ENCODE data around the gene ACOX2. TPM values are rescaled to one million over a fixed set of nuclear protein-coding genes. Genes with fewer than 3 reads are reported as not detected.
A peak's percentile ranks its signal among the peaks of the same experiment; 100 is the strongest.
"Not testable (repeated sequence)": the region's sequence is repeated elsewhere in the genome, so short reads cannot be mapped to it uniquely, and the experiment has no call there.

ACOX2 gene
- polyA plus RNA-seq, 6 donors from 2014 or later: not detected

- Mint-ChIP-seq H3K27ac (peak overlapping the region in 1 of 6 donors; percentile 43), H3K4me1 (peaks cover 4 to 8% (median 7%) of the 10 kb centered on the region in 3 donors), H3K4me3 (no peak overlapping the region), H3K36me3 (no peaks in the 10 kb centered on the region), H3K9me3 (no peaks in the 10 kb centered on the region), H3K27me3 (peaks cover 0 to 5% (median 0%) of the 10 kb centered on the region in 3 donors)
- DNase-seq (no peak), ATAC-seq (ENCODE audit: low read depth in 2 of 2) (no peak)
Observed at GRCh38 chr3:58537412-58538301, 667 bp upstream of the ACOX2 start.

- H3K4me1 Mint-ChIP-seq: peaks cover 7 to 12% (median 9%) of the 10 kb centered on the region in 3 donors
- H3K27me3 Mint-ChIP-seq: peaks cover 0 to 5% (median 0%) of the 10 kb centered on the region in 3 donors
- no peak overlapping the region for H3K4me3 Mint-ChIP-seq
- ATAC-seq (ENCODE audit: low read depth in 2 of 2): no peak
- H3K36me3 Mint-ChIP-seq: no peaks in the 10 kb centered on the region
- H3K27ac Mint-ChIP-seq: peak overlapping the region in 2 of 6 donors; percentile 0 to 55
- no peak for DNase-seq
- no peaks in the 10 kb centered on the region for H3K9me3 Mint-ChIP-seq
Observed at GRCh38 chr3:58535531-58536500, 1.2 kb downstream of the ACOX2 start.

- ATAC-seq (ENCODE audit: low read depth in 2 of 2): no peak
- Mint-ChIP-seq H3K4me1 (peaks cover 7 to 12% (median 9%) of the 10 kb centered on the region in 3 donors), H3K36me3 (no peaks in the 10 kb centered on the region), H3K27me3 (peaks cover 0 to 5% (median 0%) of the 10 kb centered on the region in 3 donors), H3K4me3 (peak overlapping the region in 1 of 8 donors; percentile 54), H3K9me3 (no peaks in the 10 kb centered on the region), H3K27ac (peak overlapping the region in 1 of 6 donors; percentile 9)
- no peak for DNase-seq
Observed at GRCh38 chr3:58534592-58535494, 2.1 kb downstream of the ACOX2 start.

- H3K27me3 Mint-ChIP-seq: peaks cover 0 to 5% (median 0%) of the 10 kb centered on the region in 3 donors
- no peaks in the 10 kb centered on the region for H3K36me3 Mint-ChIP-seq
- ATAC-seq (ENCODE audit: low read depth in 2 of 2): peak; percentile 98 to 99
- DNase-seq: peak; percentile 79
- H3K4me1 Mint-ChIP-seq: peaks cover 7 to 12% (median 9%) of the 10 kb centered on the region in 3 donors
- H3K4me3 Mint-ChIP-seq: peak overlapping the region in 1 of 8 donors; percentile 74
- H3K9me3 Mint-ChIP-seq: no peaks in the 10 kb centered on the region
- H3K27ac Mint-ChIP-seq: peak overlapping the region in 3 of 6 donors; percentile 26 to 93 (median 53)
Observed at GRCh38 chr3:58532794-58533220, 4.2 kb downstream of the ACOX2 start.

GRCh38 chr3:58531956-58532355 lies 5.0 kb downstream of the ACOX2 start:
- Mint-ChIP-seq H3K9me3 (no peaks in the 10 kb centered on the region), H3K27ac (peak overlapping the region in 1 of 6 donors; percentile 93), H3K36me3 (peaks cover 0 to 1% of the 10 kb centered on the region in 2 donors), H3K27me3 (no peaks in the 10 kb centered on the region), H3K4me1 (peaks cover 7 to 12% (median 9%) of the 10 kb centered on the region in 3 donors), H3K4me3 (no peak overlapping the region)
- DNase-seq (no peak), ATAC-seq (ENCODE audit: low read depth in 2 of 2) (no peak)

- Mint-ChIP-seq H3K27ac (no peak overlapping the region), H3K4me1 (peaks cover 7 to 12% (median 9%) of the 10 kb centered on the region in 3 donors), H3K27me3 (no peaks in the 10 kb centered on the region), H3K4me3 (no peak overlapping the region), H3K36me3 (peaks cover 0 to 4% of the 10 kb centered on the region in 2 donors), H3K9me3 (no peaks in the 10 kb centered on the region)
- no peak for ATAC-seq (ENCODE audit: low read depth in 2 of 2)
- no peak for DNase-seq
Observed at GRCh38 chr3:58531555-58531954, 5.4 kb downstream of the ACOX2 start.

GRCh38 chr3:58530354-58530865 lies 6.6 kb downstream of the ACOX2 start:
- ATAC-seq (ENCODE audit: low read depth in 2 of 2): no peak
- no peak for DNase-seq
- peaks cover 7 to 12% (median 9%) of the 10 kb centered on the region in 3 donors for H3K4me1 Mint-ChIP-seq
- peaks cover 0 to 4% of the 10 kb centered on the region in 2 donors for H3K36me3 Mint-ChIP-seq
- no peaks in the 10 kb centered on the region for H3K27me3 Mint-ChIP-seq
- no peaks in the 10 kb centered on the region for H3K9me3 Mint-ChIP-seq
- H3K27ac Mint-ChIP-seq: no peak overlapping the region
- no peak overlapping the region for H3K4me3 Mint-ChIP-seq

- Mint-ChIP-seq H3K27me3 (no peaks in the 10 kb centered on the region), H3K9me3 (no peaks in the 10 kb centered on the region), H3K4me3 (no peak overlapping the region), H3K36me3 (peaks cover 0 to 4% of the 10 kb centered on the region in 2 donors), H3K4me1 (peaks cover 7 to 12% (median 9%) of the 10 kb centered on the region in 3 donors), H3K27ac (no peak overlapping the region)
- ATAC-seq (ENCODE audit: low read depth in 2 of 2): no peak
- DNase-seq: no peak
Observed at GRCh38 chr3:58529516-58530353, 7.3 kb downstream of the ACOX2 start.

GRCh38 chr3:58528629-58529028 lies 8.4 kb downstream of the ACOX2 start:
- no peaks in the 10 kb centered on the region for H3K27me3 Mint-ChIP-seq
- no peaks in the 10 kb centered on the region for H3K9me3 Mint-ChIP-seq
- H3K4me1 Mint-ChIP-seq: peaks cover 7 to 12% (median 9%) of the 10 kb centered on the region in 3 donors
- DNase-seq (no peak), ATAC-seq (ENCODE audit: low read depth in 2 of 2) (no peak)
- H3K27ac Mint-ChIP-seq: no peak overlapping the region
- no peak overlapping the region for H3K4me3 Mint-ChIP-seq
- H3K36me3 Mint-ChIP-seq: peaks cover 0 to 4% of the 10 kb centered on the region in 2 donors

- H3K27ac Mint-ChIP-seq; DNase-seq; H3K4me1 Mint-ChIP-seq; H3K4me3 Mint-ChIP-seq; H3K27me3 Mint-ChIP-seq; H3K9me3 Mint-ChIP-seq; H3K36me3 Mint-ChIP-seq; ATAC-seq (ENCODE audit: low read depth in 2 of 2): not testable (repeated sequence)
Observed at GRCh38 chr3:58527440-58527839, 9.6 kb downstream of the ACOX2 start.

GRCh38 chr3:58526515-58526957 lies 10.5 kb downstream of the ACOX2 start:
- DNase-seq (no peak), ATAC-seq (ENCODE audit: low read depth in 2 of 2) (no peak)
- Mint-ChIP-seq H3K4me3 (no peak overlapping the region), H3K4me1 (no peaks in the 10 kb centered on the region), H3K27me3 (no peaks in the 10 kb centered on the region), H3K27ac (peak overlapping the region in 2 of 6 donors; percentile 30 to 81), H3K9me3 (no peaks in the 10 kb centered on the region), H3K36me3 (peaks cover 0 to 4% of the 10 kb centered on the region in 2 donors)
